ENCODE data around the gene CIB4.

- TF ChIP-seq EZH2 (IDR thresholded peaks at IDR 0.05; ENCODE audit: borderline replicate concordance), result no peak
- no peak for TF ChIP-seq CTCF (IDR thresholded peaks at IDR 0.05; ENCODE audit: poor library complexity)
- TF ChIP-seq EZH2phosphoT487 (IDR thresholded peaks at IDR 0.05; ENCODE audit: low read depth, severe bottlenecking, unreplicated experiment), result no peak
Measured at GRCh38 chr2:26572591-26572990, 68.6 kb downstream of the CIB4 start.

Data from hepatocyte (in vitro differentiated cells).